Putamen (tissue), 1 donor: Measurements from ENCODE around the gene PDE9A.
A peak's percentile ranks its signal among the peaks of the same experiment; 100 is the strongest.

Experiments used
- DNase-seq: peaks from one replicate; pipeline ENCODE4 v3.0.0-alpha.2; 2016; ENCODE audit warnings: low spot score

The PDE9A gene

GRCh38 chr21:42672699-42673458, 19.5 kb downstream of the PDE9A start:
- DNase-seq, result peak; percentile 74

- DNase-seq, result no peak
Measured at GRCh38 chr21:42673633-42674328, 20.4 kb downstream of the PDE9A start.

GRCh38 chr21:42674351-42674940, 21.0 kb downstream of the PDE9A start:
- DNase-seq, result no peak

- no peak for DNase-seq
Measured at GRCh38 chr21:42675403-42675802, 22.0 kb downstream of the PDE9A start.

- DNase-seq, result no peak
Measured at GRCh38 chr21:42676808-42677207, 23.4 kb downstream of the PDE9A start.

- no peak for DNase-seq
Measured at GRCh38 chr21:42677339-42678321, 24.2 kb downstream of the PDE9A start.

GRCh38 chr21:42678618-42679295, 25.3 kb downstream of the PDE9A start:
- DNase-seq, result no peak

- no peak for DNase-seq
Measured at GRCh38 chr21:42679319-42680057, 26.1 kb downstream of the PDE9A start.

GRCh38 chr21:42680058-42680330, 26.6 kb downstream of the PDE9A start:
- DNase-seq, result no peak

GRCh38 chr21:42680429-42680828, 27.0 kb downstream of the PDE9A start:
- no peak for DNase-seq

- DNase-seq, result no peak
Measured at GRCh38 chr21:42681296-42682206, 28.1 kb downstream of the PDE9A start.

- DNase-seq, result no peak
Measured at GRCh38 chr21:42682661-42683210, 29.3 kb downstream of the PDE9A start.

GRCh38 chr21:42683371-42684108, 30.1 kb downstream of the PDE9A start:
- no peak for DNase-seq

- no peak for DNase-seq
Measured at GRCh38 chr21:42684109-42684916, 30.9 kb downstream of the PDE9A start.

GRCh38 chr21:42685036-42685435, 31.6 kb downstream of the PDE9A start:
- no peak for DNase-seq

- no peak for DNase-seq
Measured at GRCh38 chr21:42685954-42686500, 32.6 kb downstream of the PDE9A start.

GRCh38 chr21:42687796-42688195, 34.4 kb downstream of the PDE9A start:
- DNase-seq, result no peak
